Measurements from ENCODE around the gene GP5.

GP5 gene

GRCh38 chr3:194396859-194397756 is 2.0 kb downstream of the GP5 start:
- DNase-seq (ENCODE audit: low read depth, low spot score) = no peak

GRCh38 chr3:194396539-194396858 is 2.6 kb downstream of the GP5 start:
- no peak for DNase-seq (ENCODE audit: low read depth, low spot score)

DNA sequence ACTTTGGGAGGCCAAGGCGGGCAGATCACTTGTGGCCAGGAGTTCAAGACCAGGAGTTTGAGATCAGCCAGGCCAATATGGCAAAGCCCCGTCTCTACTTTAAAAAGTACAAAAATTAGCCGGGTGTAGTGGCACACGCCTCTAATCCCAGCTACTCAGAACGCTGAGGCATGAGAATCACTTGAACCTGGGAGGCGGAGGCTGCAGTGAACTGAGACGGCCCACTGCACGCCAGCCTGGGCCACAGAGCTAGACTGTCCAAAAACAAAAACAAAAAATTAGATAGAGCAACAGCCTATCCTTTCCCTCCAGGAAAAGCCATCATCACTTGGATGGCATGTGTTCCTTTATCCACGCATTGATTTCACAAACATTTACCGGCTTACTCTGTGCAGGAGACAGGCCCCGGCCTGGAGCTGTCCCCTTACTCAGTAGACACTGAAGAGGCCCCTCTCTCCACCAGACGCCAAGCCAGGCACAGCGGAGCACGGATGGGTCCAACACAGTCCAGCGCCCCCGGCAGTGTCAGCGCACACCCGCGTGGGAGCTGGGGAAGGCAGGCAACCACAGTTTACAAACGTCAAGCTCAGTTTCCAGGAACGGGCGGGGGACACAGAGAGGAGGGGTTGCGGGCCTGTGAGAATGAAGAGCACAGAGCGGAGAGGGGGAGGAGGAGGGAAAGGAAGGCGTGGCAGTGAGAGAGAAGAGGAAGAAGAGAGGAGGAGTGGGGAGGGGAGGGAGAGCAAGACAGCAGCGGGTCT is 3.1 kb downstream of the GP5 start:
- DNase-seq (ENCODE audit: low read depth, low spot score) = no peak

- no peak for DNase-seq (ENCODE audit: low read depth, low spot score)
Observed at GRCh38 chr3:194395212-194395611, 3.9 kb downstream of the GP5 start.

DNA sequence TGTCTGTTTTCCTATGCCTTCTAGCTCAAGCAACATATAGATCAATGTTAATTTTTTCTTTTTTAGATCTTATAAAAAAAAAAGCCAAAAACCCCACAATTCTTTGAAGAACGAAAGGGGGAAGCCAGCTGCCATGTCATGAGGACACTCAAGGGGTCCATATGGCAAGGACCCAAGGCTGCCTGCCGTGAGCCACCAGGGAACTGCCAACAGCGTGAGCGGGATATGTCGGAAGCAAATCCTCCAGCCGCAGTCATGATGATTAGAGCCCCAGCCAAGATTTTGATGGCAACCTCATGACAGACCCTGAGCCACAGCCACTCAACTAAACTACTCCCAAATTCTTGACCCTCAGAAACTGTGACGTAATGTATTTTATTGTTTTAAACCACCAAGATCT is 6.5 kb downstream of the GP5 start:
- DNase-seq (ENCODE audit: low read depth, low spot score) = no peak

DNA sequence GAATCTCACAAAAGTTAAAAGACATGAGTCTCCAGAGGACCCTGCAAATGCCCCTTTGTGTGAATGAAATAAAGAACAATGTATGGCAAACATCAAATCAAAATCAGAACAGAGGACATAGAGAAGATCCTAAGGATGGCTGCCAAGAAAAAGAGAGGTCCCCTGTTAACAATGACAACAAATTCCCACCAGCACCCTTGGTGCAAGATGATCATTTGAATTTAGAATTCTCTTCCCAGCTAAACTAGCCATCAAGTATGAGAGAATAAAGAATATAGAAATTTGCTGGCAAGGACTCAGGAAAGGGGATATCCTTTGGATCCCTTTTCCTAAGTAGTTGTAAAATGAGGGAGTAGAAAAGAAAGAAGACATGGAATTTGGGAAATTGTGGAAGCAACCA is 8.2 kb downstream of the GP5 start:
- no peak for DNase-seq (ENCODE audit: low read depth, low spot score)

GRCh38 chr3:194389269-194389668 is 9.8 kb downstream of the GP5 start:
- no peak for DNase-seq (ENCODE audit: low read depth, low spot score)

DNA sequence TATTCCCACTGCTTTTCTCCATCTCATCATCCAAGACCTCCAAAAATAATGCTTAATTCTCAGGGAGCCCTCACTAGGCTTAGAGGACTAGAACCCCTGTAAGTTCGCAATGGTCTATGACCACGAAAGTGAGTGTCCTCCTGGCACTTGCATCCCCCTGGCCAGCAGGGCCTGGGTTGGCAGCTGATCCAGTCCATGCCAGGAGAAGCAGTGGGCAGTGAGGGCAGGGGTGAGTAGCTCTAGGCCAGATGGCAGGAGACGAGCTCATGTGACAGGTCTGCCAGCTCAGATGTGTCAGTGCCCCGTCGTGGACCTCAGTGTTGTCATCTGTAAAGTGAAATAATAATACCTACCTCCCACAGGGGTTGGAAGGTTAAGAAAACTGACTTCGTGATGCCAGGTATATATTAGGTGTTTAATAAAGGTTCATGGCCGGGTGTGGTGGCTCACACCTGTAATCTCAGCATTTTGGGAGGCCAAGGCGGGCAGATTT is 11.1 kb downstream of the GP5 start:
- DNase-seq (ENCODE audit: low read depth, low spot score) = no peak

- no peak for DNase-seq (ENCODE audit: low read depth, low spot score)
Observed at GRCh38 chr3:194387276-194387675, 11.8 kb downstream of the GP5 start.

DNA sequence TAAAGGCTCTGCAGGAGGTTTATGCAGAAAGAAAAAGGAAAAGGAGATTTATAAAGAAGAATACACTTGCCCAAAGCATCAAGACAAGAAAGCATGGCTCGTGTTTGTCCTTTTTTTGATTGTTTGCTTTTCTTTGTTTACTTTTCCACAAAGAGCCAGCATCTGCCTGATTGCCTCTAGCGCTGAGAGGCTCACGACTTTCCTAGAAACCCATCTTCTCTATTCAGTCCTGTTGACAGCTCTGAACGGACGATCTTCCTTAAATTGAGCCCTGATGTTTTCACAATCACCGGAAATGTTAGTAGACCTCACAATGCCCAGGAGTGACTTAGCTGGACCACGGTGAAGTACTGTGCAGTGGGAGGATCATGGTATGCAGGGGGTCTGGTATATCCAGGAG is 12.4 kb downstream of the GP5 start:
- DNase-seq (ENCODE audit: low read depth, low spot score) = no peak

DNA sequence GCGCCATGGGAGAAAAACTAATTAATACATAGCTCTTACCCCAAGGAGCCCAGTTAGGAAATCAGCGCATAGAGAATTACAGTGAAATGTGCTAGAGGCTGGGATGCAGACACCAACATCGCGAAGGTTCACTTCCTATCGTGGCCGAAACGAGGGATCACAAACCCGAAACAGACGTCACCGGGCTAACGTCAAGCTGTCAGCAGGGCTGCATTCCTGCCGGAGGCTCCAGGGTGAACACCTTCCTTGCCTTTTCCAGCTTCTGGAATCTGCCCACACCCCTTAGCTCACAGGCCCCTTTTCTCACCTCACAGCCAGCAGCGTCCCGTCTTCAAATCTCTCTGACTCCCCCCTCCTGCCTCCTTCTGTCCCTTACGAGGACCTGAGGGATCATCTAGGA is 13.0 kb downstream of the GP5 start:
- DNase-seq (ENCODE audit: low read depth, low spot score) = no peak

GRCh38 chr3:194384569-194385001 is 14.5 kb downstream of the GP5 start:
- DNase-seq (ENCODE audit: low read depth, low spot score) = no peak

DNA sequence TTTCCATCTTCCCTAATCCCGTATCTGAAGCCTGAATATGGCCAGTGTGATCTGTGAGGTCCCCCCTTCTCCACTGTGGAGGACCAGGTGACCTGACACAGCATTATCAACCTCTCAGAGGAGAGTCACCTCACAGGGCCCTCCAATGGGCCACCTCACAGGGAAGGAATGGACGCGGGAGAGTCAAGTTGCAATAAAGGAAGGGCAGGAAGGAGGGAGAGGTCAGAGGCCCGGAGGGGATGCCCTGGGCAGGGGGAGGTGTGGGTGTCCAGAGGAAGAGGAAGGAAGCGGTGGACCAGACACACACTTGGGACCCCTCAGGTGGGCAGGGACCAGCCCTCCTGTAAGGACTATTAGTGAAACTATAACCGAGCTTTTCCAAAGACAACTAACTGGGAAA is 14.9 kb downstream of the GP5 start:
- no peak for DNase-seq (ENCODE audit: low read depth, low spot score)

GRCh38 chr3:194383276-194383940 is 15.7 kb downstream of the GP5 start:
- no peak for DNase-seq (ENCODE audit: low read depth, low spot score)

DNA sequence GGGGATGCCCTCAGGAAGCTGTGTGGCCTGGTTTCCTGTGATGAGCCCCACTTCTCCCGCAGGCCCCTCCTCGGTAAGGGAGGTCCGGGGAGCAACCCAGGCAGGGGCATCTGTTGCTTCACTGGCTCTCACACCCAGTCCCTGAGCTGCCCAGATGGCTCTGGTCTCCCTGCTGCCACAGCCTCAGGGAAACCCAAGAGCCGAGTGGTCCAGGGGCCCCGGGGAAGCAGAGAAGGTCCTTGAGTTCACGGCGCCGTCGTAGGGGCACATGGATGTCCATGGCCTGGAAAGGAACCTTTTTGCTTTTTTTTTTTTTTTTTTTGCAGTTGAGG is 16.2 kb downstream of the GP5 start:
- DNase-seq (ENCODE audit: low read depth, low spot score) = no peak

DNA sequence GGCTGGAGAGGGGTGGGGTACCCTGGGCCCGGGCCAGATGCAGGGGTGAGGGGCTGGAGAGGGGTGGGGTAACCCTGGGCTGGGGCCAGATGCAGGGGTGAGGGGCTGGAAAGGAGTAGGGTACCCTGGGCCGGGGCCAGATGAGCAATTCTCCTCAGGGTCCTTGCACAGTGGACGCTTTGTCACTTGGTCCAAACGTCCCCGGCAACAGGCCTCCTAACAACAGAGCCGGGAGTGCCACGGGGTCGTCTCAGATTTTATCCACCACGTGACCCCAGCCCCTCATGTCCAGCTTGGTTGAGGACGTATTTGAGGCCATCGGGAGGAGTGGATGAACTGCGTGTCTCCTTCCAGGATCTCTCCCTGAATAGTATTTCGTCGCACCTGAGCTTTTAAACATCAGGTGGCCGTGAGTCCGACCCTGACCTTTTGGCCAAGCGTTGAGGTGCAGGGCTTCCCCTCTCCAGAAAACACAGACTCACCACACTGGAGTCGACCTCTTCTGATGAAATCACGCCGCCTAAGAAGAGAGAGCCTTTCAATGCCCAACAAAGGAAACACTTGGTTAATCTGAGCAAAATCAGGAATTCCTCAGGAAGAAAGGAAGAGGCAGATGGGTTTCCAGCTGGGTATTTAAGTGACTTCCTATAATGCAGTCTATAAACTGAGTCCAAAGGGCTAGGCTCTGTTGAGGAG is 16.7 kb downstream of the GP5 start:
- no peak for DNase-seq (ENCODE audit: low read depth, low spot score)

DNA sequence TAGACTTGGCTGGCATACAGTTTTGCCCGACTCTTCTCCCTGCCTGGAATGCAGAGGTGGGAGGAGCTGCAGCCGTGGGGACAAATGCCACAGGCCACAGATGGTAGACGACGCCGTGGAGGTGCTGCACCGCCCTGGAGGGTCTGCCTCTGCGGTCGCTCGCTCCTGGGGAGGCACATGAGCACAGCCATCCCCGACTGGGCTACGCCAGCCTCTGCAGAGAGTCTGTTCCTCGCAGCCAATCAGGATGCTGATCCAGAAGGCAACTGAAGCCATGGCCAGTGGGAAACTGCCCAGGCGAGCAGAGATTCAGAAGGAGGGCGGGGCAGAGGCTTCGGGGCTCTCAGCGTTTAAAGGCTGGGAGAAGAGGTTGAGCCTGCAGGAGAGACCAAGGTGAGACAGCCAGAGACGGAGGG is 17.6 kb downstream of the GP5 start:
- no peak for DNase-seq (ENCODE audit: low read depth, low spot score)

DNA sequence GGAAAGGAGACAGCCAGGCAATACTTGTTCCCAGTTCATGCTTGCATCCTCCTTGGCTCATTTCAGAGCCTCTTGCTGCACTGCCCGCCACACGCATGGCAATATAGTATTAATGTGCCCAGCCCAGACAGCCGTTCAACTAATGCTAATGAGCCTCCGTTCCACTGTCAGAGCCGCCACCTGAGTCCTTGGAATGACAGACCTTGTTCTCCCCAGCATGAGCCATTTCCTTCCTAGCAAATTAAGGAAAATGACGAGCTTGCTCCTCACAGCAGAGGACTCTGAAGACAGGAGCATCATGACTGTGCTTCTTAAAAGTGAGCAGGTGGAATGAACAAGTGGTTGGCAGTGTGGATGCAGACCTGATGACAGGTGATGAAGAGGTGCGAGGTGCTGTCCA is 18.7 kb downstream of the GP5 start:
- DNase-seq (ENCODE audit: low read depth, low spot score) = no peak

DNA sequence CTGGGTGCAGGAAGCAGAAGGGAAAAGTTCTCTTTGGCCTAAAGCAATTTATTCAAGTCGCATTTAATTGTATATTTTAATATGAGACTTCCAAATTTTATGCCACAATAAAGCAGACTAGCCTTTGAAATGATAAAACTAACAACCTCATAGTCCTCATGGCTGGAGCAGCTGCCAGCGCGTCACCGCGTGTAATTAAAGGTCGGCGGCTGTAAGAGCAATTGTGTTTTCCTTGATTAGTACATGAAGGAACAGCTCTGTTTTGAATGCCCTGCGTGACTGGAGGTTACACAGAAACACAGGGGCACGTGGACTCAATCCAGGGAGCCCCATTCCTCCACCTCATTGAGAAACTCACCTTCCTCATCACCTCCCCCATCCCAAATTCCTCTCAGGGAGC is 19.4 kb downstream of the GP5 start:
- DNase-seq (ENCODE audit: low read depth, low spot score) = no peak

DNA sequence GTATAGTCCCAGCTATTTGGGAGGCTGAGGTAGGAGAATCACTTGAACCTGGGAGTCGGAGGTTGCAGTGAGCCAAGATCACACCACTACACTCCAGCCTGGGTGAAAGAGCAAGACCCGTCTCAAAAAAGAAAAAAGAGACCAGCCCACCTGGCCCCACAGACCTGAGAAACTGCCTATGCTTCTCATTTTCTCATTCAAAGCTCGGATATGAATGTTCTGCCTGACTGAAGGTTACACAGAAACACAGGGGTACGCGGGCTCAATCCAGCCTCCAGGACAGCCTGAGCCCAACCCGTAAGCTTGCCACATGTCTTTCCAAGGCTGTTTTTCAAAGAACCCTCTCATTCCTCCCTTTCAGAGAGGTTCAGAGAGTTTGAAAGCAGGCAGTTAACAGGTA is 19.8 kb downstream of the GP5 start:
- no peak for DNase-seq (ENCODE audit: low read depth, low spot score)

DNA sequence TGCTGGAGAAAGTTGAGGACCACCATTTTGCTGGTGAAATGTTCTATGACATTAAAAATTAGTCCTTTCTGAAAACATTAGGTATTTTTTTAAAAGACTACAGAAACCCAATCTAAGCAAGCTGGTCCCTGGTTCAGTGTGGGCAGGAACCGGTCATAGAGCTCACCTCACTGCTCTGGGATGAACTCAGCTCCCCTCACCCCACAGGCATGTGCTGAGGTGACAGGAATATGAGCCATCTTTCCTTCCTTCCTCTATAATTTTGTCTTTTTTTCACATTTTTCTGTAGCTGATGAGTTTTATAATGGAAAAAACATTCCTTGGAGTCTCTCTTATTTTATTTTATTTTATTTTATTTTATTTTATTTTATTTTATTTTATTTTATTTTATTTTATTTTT is 21.4 kb downstream of the GP5 start:
- no peak for DNase-seq (ENCODE audit: low read depth, low spot score)

DNA sequence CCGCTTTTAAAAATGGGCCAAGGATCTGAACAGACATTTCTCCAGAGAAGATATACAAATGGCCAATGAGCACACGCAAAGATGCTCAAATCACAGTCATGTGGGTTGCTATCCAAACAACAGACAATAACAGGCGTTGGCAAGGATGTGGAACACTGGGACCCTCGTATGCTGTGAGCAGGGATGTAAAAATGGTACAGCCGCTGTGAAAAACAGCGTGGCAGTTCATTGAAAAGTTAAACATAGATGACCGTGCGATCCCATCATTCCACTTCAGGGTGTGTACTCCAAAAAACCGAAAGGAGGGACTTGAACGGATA is 22.9 kb downstream of the GP5 start:
- no peak for DNase-seq (ENCODE audit: low read depth, low spot score)

All from smooth muscle cell of the brain vasculature (primary cell).